HepG2 (cell line): Measurements from ENCODE around the gene FAM222B. TPM values are rescaled to one million over a fixed set of nuclear protein-coding genes. Genes with fewer than 3 reads are reported as not detected.

Source experiments
- ATAD3A ChIP-seq: sonication (generic); formaldehyde crosslinking; IDR thresholded peaks from 2 replicates; pipeline ENCODE4 v1.4.0; 2020; ENCODE audit warnings: missing genetic modification reagents
- BRD4 ChIP-seq: sonication (generic); formaldehyde crosslinking; IDR thresholded peaks from 2 replicates; pipeline ENCODE4 v1.4.0; 2020; ENCODE audit warnings: missing genetic modification reagents
- ETV6 ChIP-seq: sonication (generic); formaldehyde crosslinking; conservative IDR thresholded peaks from 2 replicates; pipeline ENCODE4 v1.4.0; 2020; ENCODE audit warnings: missing genetic modification reagents
- GABPA ChIP-seq, 2 experiments: IDR thresholded peaks; 2 replicates each; pipeline ENCODE4 v1.6.1; 2011 to 2016; ENCODE audit warnings: low read depth in 2 of 2, low read length in 1 of 2, missing biosample characterization in 1 of 2, missing genetic modification characterization in 1 of 2
- IRF2 ChIP-seq: IDR thresholded peaks from 2 replicates; pipeline ENCODE4 v1.6.1; 2018; ENCODE audit warnings: missing genetic modification reagents, missing compliant biosample characterization
- KLF11 ChIP-seq: IDR thresholded peaks from 2 replicates; pipeline ENCODE4 v1.6.1; 2016; ENCODE audit warnings: missing compliant biosample characterization
- LRRFIP1 ChIP-seq: sonication (generic); formaldehyde crosslinking; conservative IDR thresholded peaks from 2 replicates; pipeline ENCODE4 v1.4.0; 2020; ENCODE audit warnings: missing genetic modification reagents
- MYC ChIP-seq: sonication (generic); formaldehyde crosslinking; IDR thresholded peaks from 2 replicates; pipeline ENCODE4 v1.9.0; 2021; ENCODE audit warnings: missing genetic modification reagents, borderline replicate concordance
- REXO4 ChIP-seq: sonication (generic); formaldehyde crosslinking; IDR thresholded peaks from 2 replicates; pipeline ENCODE4 v1.8.0; 2022; ENCODE audit warnings: missing genetic modification reagents, mild to moderate bottlenecking, borderline replicate concordance
- USF2 ChIP-seq, 2 experiments: sonication (generic) in 1 of 2; formaldehyde crosslinking in 1 of 2; IDR thresholded peaks; 2 replicates each; pipeline versions ENCODE4 v1.5.1 to v1.6.1; 2011 to 2020; ENCODE audit warnings: borderline replicate concordance in 1 of 2, low read depth in 1 of 2, low read length in 1 of 2, mild to moderate bottlenecking in 1 of 2, missing genetic modification reagents in 1 of 2, moderate library complexity in 1 of 2
- ZEB1 ChIP-seq: IDR thresholded peaks from 2 replicates; pipeline ENCODE4 v1.6.1; 2012; ENCODE audit warnings: mild to moderate bottlenecking, low read depth, inconsistent platforms; ENCODE audit not compliant: insufficient replicate concordance
- ZFP82 ChIP-seq: sonication (generic); formaldehyde crosslinking; IDR thresholded peaks from 2 replicates; pipeline ENCODE4 v1.5.1; 2020; ENCODE audit warnings: mild to moderate bottlenecking, missing genetic modification reagents, borderline replicate concordance
- ZKSCAN5 ChIP-seq: sonication (generic); formaldehyde crosslinking; IDR thresholded peaks from 2 replicates; pipeline ENCODE4 v1.5.1; 2020; ENCODE audit warnings: mild to moderate bottlenecking, missing genetic modification reagents
- ZNF460 ChIP-seq: sonication (generic); formaldehyde crosslinking; IDR thresholded peaks from 2 replicates; pipeline ENCODE4 v1.5.1; 2020; ENCODE audit warnings: missing genetic modification reagents, mild to moderate bottlenecking, borderline replicate concordance
- ZNF552 ChIP-seq: sonication (generic); formaldehyde crosslinking; IDR thresholded peaks from 2 replicates; pipeline ENCODE4 v1.9.0; 2022; ENCODE audit warnings: missing genetic modification reagents, mild to moderate bottlenecking, borderline replicate concordance
- polyA plus RNA-seq, 8 experiments: library from polyadenylated mRNA; depleted of rRNA in 3 of 8; stranded (reverse) in 7 of 8; unstranded in 1 of 8; fragments of >200 nt; fragmentation: Illumina TruSeq in 4 of 8; extraction: Trizol in 4 of 8; gene quantifications; 2 replicates each; pipeline versions ENCODE4 v1.2.1 to v1.2.3, GENCODE V29; 2011 to 2016; ENCODE audit warnings: low read depth in 4 of 8, missing spikeins in 1 of 8, mixed read lengths in 1 of 8; ENCODE audit not compliant: insufficient read depth in 1 of 8
- total RNA-seq, 5 experiments: library from RNA; depleted of rRNA; stranded (reverse); fragments of >200 nt; fragmentation: Illumina TruSeq; extraction: Trizol; gene quantifications; 2 replicates each; pipeline ENCODE4 v1.2.3, GENCODE V29; 2016; ENCODE audit warnings: low read depth in 1 of 5
- TF ChIP-seq, protein P1 (sequence below): sonication (generic); formaldehyde crosslinking; IDR thresholded peaks from 2 replicates; pipeline ENCODE4 v1.9.0; 2022; ENCODE audit warnings: missing genetic modification reagents, mild to moderate bottlenecking, borderline replicate concordance
- TF ChIP-seq, protein P2 (sequence below): sonication (generic); formaldehyde crosslinking; IDR thresholded peaks from 2 replicates; pipeline ENCODE4 v1.4.0; 2020; ENCODE audit warnings: missing genetic modification reagents, borderline replicate concordance
- TF ChIP-seq, protein P3 (sequence below): sonication (generic); formaldehyde crosslinking; IDR thresholded peaks from 2 replicates; pipeline ENCODE4 v1.5.1; 2020; ENCODE audit warnings: missing genetic modification reagents, mild to moderate bottlenecking, borderline replicate concordance

Gene FAM222B
- total and polyA plus RNA-seq, 2 of the 13 experiments (the other 11 are each of a cell fraction or from before 2014, with no cell fraction given), result 3.5 to 7.3 TPM

- TF ChIP-seq, protein P1, sequence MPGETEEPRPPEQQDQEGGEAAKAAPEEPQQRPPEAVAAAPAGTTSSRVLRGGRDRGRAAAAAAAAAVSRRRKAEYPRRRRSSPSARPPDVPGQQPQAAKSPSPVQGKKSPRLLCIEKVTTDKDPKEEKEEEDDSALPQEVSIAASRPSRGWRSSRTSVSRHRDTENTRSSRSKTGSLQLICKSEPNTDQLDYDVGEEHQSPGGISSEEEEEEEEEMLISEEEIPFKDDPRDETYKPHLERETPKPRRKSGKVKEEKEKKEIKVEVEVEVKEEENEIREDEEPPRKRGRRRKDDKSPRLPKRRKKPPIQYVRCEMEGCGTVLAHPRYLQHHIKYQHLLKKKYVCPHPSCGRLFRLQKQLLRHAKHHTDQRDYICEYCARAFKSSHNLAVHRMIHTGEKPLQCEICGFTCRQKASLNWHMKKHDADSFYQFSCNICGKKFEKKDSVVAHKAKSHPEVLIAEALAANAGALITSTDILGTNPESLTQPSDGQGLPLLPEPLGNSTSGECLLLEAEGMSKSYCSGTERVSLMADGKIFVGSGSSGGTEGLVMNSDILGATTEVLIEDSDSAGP (CRISPR knock-in tag), result peak; percentile 18; the same call in 1 of the 2 replicates
- no peak; the same call in 1 of the 2 replicates for TF ChIP-seq MYC (CRISPR knock-in tag)
- TF ChIP-seq ZFP82 (CRISPR knock-in tag), result no peak
- TF ChIP-seq GABPA (IDR thresholded peaks at IDR 0.05; ENCODE audit: low read depth, low read length), result no peak
- peak; percentile 21; the same call in 1 of the 2 replicates for TF ChIP-seq GABPA (CRISPR knock-in tag; IDR thresholded peaks at IDR 0.05; ENCODE audit: low read depth)
- TF ChIP-seq ZNF552, result peak; percentile 45; the same call in 1 of the 2 replicates
- no peak for TF ChIP-seq ZKSCAN5 (CRISPR knock-in tag)
- 0 out of 2 replicates have a peak, but pooled peaks have one; percentile 47 for TF ChIP-seq BRD4 (CRISPR knock-in tag)
- TF ChIP-seq KLF11 (CRISPR knock-in tag), result no peak; the same call in 1 of the 2 replicates
- TF ChIP-seq, protein P2, sequence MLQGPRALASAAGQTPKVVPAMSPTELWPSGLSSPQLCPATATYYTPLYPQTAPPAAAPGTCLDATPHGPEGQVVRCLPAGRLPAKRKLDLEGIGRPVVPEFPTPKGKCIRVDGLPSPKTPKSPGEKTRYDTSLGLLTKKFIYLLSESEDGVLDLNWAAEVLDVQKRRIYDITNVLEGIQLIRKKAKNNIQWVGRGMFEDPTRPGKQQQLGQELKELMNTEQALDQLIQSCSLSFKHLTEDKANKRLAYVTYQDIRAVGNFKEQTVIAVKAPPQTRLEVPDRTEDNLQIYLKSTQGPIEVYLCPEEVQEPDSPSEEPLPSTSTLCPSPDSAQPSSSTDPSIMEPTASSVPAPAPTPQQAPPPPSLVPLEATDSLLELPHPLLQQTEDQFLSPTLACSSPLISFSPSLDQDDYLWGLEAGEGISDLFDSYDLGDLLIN, result no peak
- no peak for TF ChIP-seq USF2 (IDR thresholded peaks at IDR 0.05; ENCODE audit: low read depth, low read length)
- TF ChIP-seq USF2 (CRISPR knock-in tag; IDR thresholded peaks at IDR 0.05; ENCODE audit: borderline replicate concordance), result no peak
- no peak for TF ChIP-seq REXO4 (CRISPR knock-in tag)
- TF ChIP-seq ZEB1, result no peak
- TF ChIP-seq LRRFIP1 (CRISPR knock-in tag), result no peak
- TF ChIP-seq ATAD3A, result no peak
- no peak for TF ChIP-seq ZNF460 (CRISPR knock-in tag)
- TF ChIP-seq, protein P3, sequence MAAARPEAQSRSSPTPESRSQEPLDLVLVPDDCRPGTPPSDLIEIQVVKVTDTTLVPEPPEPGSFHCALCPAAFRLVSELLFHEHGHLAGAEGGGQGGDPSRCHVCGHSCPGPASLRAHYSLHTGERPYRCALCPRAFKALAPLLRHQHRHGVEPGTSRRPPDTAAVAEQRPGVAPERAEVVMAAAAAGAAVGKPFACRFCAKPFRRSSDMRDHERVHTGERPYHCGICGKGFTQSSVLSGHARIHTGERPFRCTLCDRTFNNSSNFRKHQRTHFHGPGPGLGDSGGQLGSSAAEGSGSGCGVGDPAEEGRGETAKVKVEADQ (CRISPR knock-in tag), result no peak
- TF ChIP-seq IRF2 (CRISPR knock-in tag), result peak; percentile 21; the same call in 1 of the 2 replicates
- TF ChIP-seq ETV6 (CRISPR knock-in tag), result no peak
These were observed 97.4 kb downstream of the FAM222B start (continued) for GRCh38 chr17:28744972-28745785.
